HG03095 (cell line): ENCODE measurements around the gene MTURN.
"Not testable (repeated sequence)": the region's sequence is repeated elsewhere in the genome, so short reads cannot be mapped to it uniquely, and the experiment has no call there.

ENCODE experiments used
- ATAC-seq: cut with Tn5 transposase; IDR thresholded peaks from one replicate; pipeline ENCODE4 v1.9.1; 2021; ENCODE audit warnings: moderate library complexity; ENCODE audit not compliant: unreplicated experiment

MTURN gene

GRCh38 chr7:30176463-30177109, 41.8 kb downstream of the MTURN start:
- no peak for ATAC-seq

- no peak for ATAC-seq
Measured at GRCh38 chr7:30177186-30177585, 42.4 kb downstream of the MTURN start.

GRCh38 chr7:30177965-30178364, 43.2 kb downstream of the MTURN start:
- ATAC-seq, result no peak

- ATAC-seq, result peak; percentile 87
Measured at GRCh38 chr7:30178748-30179436, 44.1 kb downstream of the MTURN start.

GRCh38 chr7:30180718-30181117, 45.9 kb downstream of the MTURN start:
- ATAC-seq, result no peak

GRCh38 chr7:30181211-30181610, 46.4 kb downstream of the MTURN start:
- no peak for ATAC-seq

- ATAC-seq, result no peak
Measured at GRCh38 chr7:30181736-30182522, 47.1 kb downstream of the MTURN start.

GRCh38 chr7:30182814-30183213, 48.0 kb downstream of the MTURN start:
- ATAC-seq, result no peak

GRCh38 chr7:30183749-30184369, 49.1 kb downstream of the MTURN start:
- ATAC-seq, result no peak

GRCh38 chr7:30184791-30185487, 50.2 kb downstream of the MTURN start:
- ATAC-seq, result no peak

- ATAC-seq, result no peak
Measured at GRCh38 chr7:30185496-30185895, 50.7 kb downstream of the MTURN start.

GRCh38 chr7:30186725-30187124, 51.9 kb downstream of the MTURN start:
- no peak for ATAC-seq

GRCh38 chr7:30187513-30187912, 52.7 kb downstream of the MTURN start:
- no peak for ATAC-seq

- ATAC-seq, result not testable (repeated sequence)
Measured at GRCh38 chr7:30188381-30188780, 53.6 kb downstream of the MTURN start.

- no peak for ATAC-seq
Measured at GRCh38 chr7:30188811-30189210, 54.0 kb downstream of the MTURN start.

GRCh38 chr7:30191809-30192208, 57.0 kb downstream of the MTURN start:
- no peak for ATAC-seq

GRCh38 chr7:30193336-30193943, 58.7 kb downstream of the MTURN start:
- no peak for ATAC-seq

GRCh38 chr7:30196408-30196807, 61.6 kb downstream of the MTURN start:
- ATAC-seq, result no peak

GRCh38 chr7:30197438-30197837, 62.7 kb downstream of the MTURN start:
- ATAC-seq, result no peak

- ATAC-seq, result no peak
Measured at GRCh38 chr7:30199271-30199670, 64.5 kb downstream of the MTURN start.
